GM18517 (cell line): ENCODE measurements around the gene KCNK3.

Source experiments
- ATAC-seq: cut with Tn5 transposase; IDR thresholded peaks from one replicate; pipeline ENCODE4 v1.9.1; 2021; ENCODE audit warnings: mild to moderate bottlenecking, moderate library complexity; ENCODE audit not compliant: unreplicated experiment

Gene KCNK3

GRCh38 chr2:26772064-26773001 lies 79.8 kb downstream of the KCNK3 start:
- no peak for ATAC-seq

- no peak for ATAC-seq
These were observed 83.8 kb downstream of the KCNK3 start for GRCh38 chr2:26776195-26776800.

- no peak for ATAC-seq
These were observed 85.6 kb downstream of the KCNK3 start for GRCh38 chr2:26778098-26778497.

- ATAC-seq: no peak
These were observed 86.0 kb downstream of the KCNK3 start for GRCh38 chr2:26778507-26778906.

- ATAC-seq: no peak
These were observed 87.8 kb downstream of the KCNK3 start for GRCh38 chr2:26780203-26780760.
